Natural killer cell (primary cell): ENCODE measurements around the gene EPHB2. TPM values are rescaled to one million over a fixed set of nuclear protein-coding genes. Genes with fewer than 3 reads are reported as not detected.

Experiments used
- ATAC-seq, 3 donors: fragments of 150-1000 bp in 2 of 3; fragments of 200-7000 bp in 1 of 3; cut with Tn5 transposase; 1 replicate in 1 of 3; 2 replicates in 2 of 3; pipeline ENCODE4 v1.10.0; 2021; ENCODE audit warnings: mild to moderate bottlenecking in 2 of 3, moderate library complexity in 2 of 3
- DNase-seq, 2 donors: peaks; one replicate each; pipeline versions ENCODE4 v3.0.0 to v3.0.0-alpha.2; 2013 to 2021; ENCODE audit warnings: mixed read lengths in 1 of 2
- H3K27ac ChIP-seq: one replicate; pipeline ENCODE4 v1.5.1; 2013; ENCODE audit warnings: mild to moderate bottlenecking, low read length
- H3K27me3 ChIP-seq: one replicate; pipeline ENCODE4 v1.6.1; 2013; ENCODE audit warnings: low read length; ENCODE audit not compliant: control insufficient read depth, insufficient read depth
- H3K36me3 ChIP-seq: one replicate; pipeline ENCODE4 v1.6.1; 2013; ENCODE audit warnings: low read length; ENCODE audit not compliant: control insufficient read depth, insufficient read depth
- H3K4me1 ChIP-seq: one replicate; pipeline ENCODE4 v1.6.1; 2013; ENCODE audit warnings: low read length; ENCODE audit not compliant: control insufficient read depth, insufficient read depth
- H3K4me3 ChIP-seq: one replicate; pipeline ENCODE4 v1.5.1; 2013; ENCODE audit warnings: low read length
- H3K9me3 ChIP-seq: one replicate; pipeline ENCODE4 v1.6.1; 2013; ENCODE audit warnings: low read length; ENCODE audit not compliant: control insufficient read depth, insufficient read depth
- H3K27ac Mint-ChIP-seq, 2 donors: one replicate each; pipeline ENCODE4 v1.8.0; 2022; ENCODE audit warnings: mild to moderate bottlenecking in 2 of 2, mixed read lengths in 2 of 2, moderate library complexity in 1 of 2
- H3K27me3 Mint-ChIP-seq, 2 donors: one replicate each; pipeline ENCODE4 v1.8.0; 2022; ENCODE audit warnings: low read depth in 2 of 2, mixed read lengths in 2 of 2
- H3K36me3 Mint-ChIP-seq: one replicate; pipeline ENCODE4 v1.8.0; 2022; ENCODE audit warnings: mixed read lengths
- H3K4me1 Mint-ChIP-seq, 2 donors: one replicate each; pipeline ENCODE4 v1.8.0; 2022; ENCODE audit warnings: mixed read lengths in 2 of 2
- H3K4me3 Mint-ChIP-seq: one replicate; pipeline ENCODE4 v1.8.0; 2022; ENCODE audit warnings: mild to moderate bottlenecking, moderate library complexity, mixed read lengths
- H3K9me3 Mint-ChIP-seq, 2 donors: one replicate each; pipeline ENCODE4 v1.8.0; 2022; ENCODE audit warnings: mixed read lengths in 2 of 2
- WGBS: methylation state at CpG from one replicate; pipeline ENCODE4 v1.1.7; 2013; ENCODE audit warnings: missing lambda C conversion rate; ENCODE audit not compliant: insufficient coverage; 5-methylcytosine and 5-hydroxymethylcytosine counted together
- intact Hi-C: fragments of 100-400 bp; cut with micrococcal nuclease; formaldehyde crosslinking; loops from one replicate; pipeline ENCODE4 v1.14.2; 2022
- total RNA-seq, 4 donors: library from RNA; stranded (reverse); fragments of 120-200 nt in 1 of 4; gene quantifications; one replicate each; pipeline versions ENCODE4 v1.2.3 to v1.2.4, GENCODE V29; 2013 to 2022
- TF ChIP-seq, protein P1 (sequence below): fragments of 200-600 bp; IDR thresholded peaks from one replicate; pipeline ENCODE4 v1.8.0; 2022; ENCODE audit warnings: antibody characterized with exemption

The EPHB2 gene
- total RNA-seq, 3 donors from 2014 or later (not counting 1 experiment from before 2014, with no cell fraction given), result 0.14 to 0.23 TPM; not detected in 1

GRCh38 chr1:22745669-22746585, 35.3 kb downstream of the EPHB2 start:
- Mint-ChIP-seq H3K4me1 (peaks cover 7 to 8% of the 10 kb centered on the region in 2 donors), H3K4me3 (no peak overlapping the region), H3K36me3 (no peaks in the 10 kb centered on the region), H3K9me3 (no peaks in the 10 kb centered on the region), H3K27ac (no peak overlapping the region), H3K27me3 (peaks cover 0 to 10% of the 10 kb centered on the region in 2 donors)
- Histone ChIP-seq H3K4me3 (no peak overlapping the region), H3K27me3 (no peaks in the 10 kb centered on the region), H3K36me3 (no peaks in the 10 kb centered on the region), H3K9me3 (no peaks in the 10 kb centered on the region), H3K4me1 (no peaks in the 10 kb centered on the region), H3K27ac (no peak overlapping the region)
- no peak for DNase-seq
- no peak for ATAC-seq
- intact Hi-C loops, result no loop called here
- 87% methylated on average over 14 of the region's 14 CpGs for WGBS
- TF ChIP-seq, protein P1, sequence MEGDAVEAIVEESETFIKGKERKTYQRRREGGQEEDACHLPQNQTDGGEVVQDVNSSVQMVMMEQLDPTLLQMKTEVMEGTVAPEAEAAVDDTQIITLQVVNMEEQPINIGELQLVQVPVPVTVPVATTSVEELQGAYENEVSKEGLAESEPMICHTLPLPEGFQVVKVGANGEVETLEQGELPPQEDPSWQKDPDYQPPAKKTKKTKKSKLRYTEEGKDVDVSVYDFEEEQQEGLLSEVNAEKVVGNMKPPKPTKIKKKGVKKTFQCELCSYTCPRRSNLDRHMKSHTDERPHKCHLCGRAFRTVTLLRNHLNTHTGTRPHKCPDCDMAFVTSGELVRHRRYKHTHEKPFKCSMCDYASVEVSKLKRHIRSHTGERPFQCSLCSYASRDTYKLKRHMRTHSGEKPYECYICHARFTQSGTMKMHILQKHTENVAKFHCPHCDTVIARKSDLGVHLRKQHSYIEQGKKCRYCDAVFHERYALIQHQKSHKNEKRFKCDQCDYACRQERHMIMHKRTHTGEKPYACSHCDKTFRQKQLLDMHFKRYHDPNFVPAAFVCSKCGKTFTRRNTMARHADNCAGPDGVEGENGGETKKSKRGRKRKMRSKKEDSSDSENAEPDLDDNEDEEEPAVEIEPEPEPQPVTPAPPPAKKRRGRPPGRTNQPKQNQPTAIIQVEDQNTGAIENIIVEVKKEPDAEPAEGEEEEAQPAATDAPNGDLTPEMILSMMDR, result no peak

- Mint-ChIP-seq H3K4me1 (peaks cover 7 to 8% of the 10 kb centered on the region in 2 donors), H3K4me3 (no peak overlapping the region)
- no peak overlapping the region for H3K27ac ChIP-seq
These were observed 36.5 kb downstream of the EPHB2 start for GRCh38 chr1:22747021-22747734.

DNA sequence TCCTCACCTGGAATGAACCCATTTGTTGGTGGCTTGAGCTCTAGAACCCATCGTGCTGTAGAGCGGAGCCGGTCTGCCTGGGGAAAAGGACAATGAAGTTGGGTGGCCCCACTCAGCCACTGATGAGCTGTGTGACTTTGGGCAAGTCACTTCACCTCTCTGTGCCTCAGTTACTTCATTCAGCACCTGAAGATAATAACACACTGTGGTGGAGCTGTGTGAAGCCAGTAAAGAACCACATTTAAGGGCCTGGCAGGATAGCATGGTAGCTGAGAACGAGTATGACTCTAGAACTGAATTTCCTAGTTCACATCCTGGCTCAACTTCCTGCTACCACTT, 37.1 kb downstream of the EPHB2 start:
- H3K27ac Mint-ChIP-seq, result no peak overlapping the region
- DNase-seq, result no peak
- H3K36me3 ChIP-seq, result no peaks in the 10 kb centered on the region
- no peak overlapping the region for H3K4me3 ChIP-seq
- H3K4me1 ChIP-seq, result no peaks in the 10 kb centered on the region
- no peaks in the 10 kb centered on the region for H3K27me3 ChIP-seq
- no peak overlapping the region for H3K27ac ChIP-seq
- TF ChIP-seq, protein P1, result no peak
- no peak for ATAC-seq
- no peaks in the 10 kb centered on the region for H3K27me3 Mint-ChIP-seq
- no peaks in the 10 kb centered on the region for H3K9me3 Mint-ChIP-seq
- intact Hi-C loops, result no loop called here
- WGBS, result 85% methylated on average over 4 of the region's 4 CpGs
- no peaks in the 10 kb centered on the region for H3K9me3 ChIP-seq
- H3K36me3 Mint-ChIP-seq, result no peaks in the 10 kb centered on the region
- peaks cover 7 to 8% of the 10 kb centered on the region in 2 donors for H3K4me1 Mint-ChIP-seq
- no peak overlapping the region for H3K4me3 Mint-ChIP-seq

More at GRCh38 chr1:22747021-22747734, 36.5 kb downstream of the EPHB2 start:
- no peaks in the 10 kb centered on the region for H3K36me3 ChIP-seq
- DNase-seq (no peak), ATAC-seq (no peak)
- no peaks in the 10 kb centered on the region for H3K27me3 ChIP-seq
- TF ChIP-seq, protein P1, result no peak
- Mint-ChIP-seq H3K27me3 (peaks cover 0 to 3% of the 10 kb centered on the region in 2 donors), H3K27ac (no peak overlapping the region), H3K36me3 (no peaks in the 10 kb centered on the region), H3K9me3 (no peaks in the 10 kb centered on the region)
- H3K9me3 ChIP-seq, result no peaks in the 10 kb centered on the region
- H3K4me3 ChIP-seq, result no peak overlapping the region
- 91% methylated on average over 12 of the region's 12 CpGs for WGBS
- intact Hi-C loops, result no loop called here
- H3K4me1 ChIP-seq, result no peaks in the 10 kb centered on the region
